HG02588 (cell line): ENCODE data around the gene KDM7A.

Experiments used
- ATAC-seq: cut with Tn5 transposase; IDR thresholded peaks from one replicate; pipeline ENCODE4 v1.9.1; 2021; ENCODE audit warnings: mild to moderate bottlenecking, moderate library complexity; ENCODE audit not compliant: unreplicated experiment

Gene KDM7A

DNA sequence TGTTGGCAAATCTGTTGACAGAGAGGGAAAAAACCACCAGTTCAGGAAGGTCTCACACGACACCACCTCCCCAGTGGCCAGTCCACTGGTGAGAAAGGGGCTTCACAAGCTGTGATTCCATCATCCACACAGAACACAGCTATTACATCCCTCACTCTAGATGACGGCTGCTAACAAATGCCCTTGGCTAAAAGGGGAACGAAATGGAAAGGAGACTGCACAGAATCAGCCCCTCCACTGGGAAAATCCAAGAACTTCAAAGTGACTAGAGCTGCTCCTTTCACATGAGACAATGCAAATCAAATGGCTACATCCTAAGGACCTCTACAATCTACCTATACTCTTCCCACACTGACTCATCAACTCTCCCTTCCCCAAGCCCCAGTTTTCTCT lies 119.6 kb downstream of the KDM7A start:
- ATAC-seq, result no peak

DNA sequence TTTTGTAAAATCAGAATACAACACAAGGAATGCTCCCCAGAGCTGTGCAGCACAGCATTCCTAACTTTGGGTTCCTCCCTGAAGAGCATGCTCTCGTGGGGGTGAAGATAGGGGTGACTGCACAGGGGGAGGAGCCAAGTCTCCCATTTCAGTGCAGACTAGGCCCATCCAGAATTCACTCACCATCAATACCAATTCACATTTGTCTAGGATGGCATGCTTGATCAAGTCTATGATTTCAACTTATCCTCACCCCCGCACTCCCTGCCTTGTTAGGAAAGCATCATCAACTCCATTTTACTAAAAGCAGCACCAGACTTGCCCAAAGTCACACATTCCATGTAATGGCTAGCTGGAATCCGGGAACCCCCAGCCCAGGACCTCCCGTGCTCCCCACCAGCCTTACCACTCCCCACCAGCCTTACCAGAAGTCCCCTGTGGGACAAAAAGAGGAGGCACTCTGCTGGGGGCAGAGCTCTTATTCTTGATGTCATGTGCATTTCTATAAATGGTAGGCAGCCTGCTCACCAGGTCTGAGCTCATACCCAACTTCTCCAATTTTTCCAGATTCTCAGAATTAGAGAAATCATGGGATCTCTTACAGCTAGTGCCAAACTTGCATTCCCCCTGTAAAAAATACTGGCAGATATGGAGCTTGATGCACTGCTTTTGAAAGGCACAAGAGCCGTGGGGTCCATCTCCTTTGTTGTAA lies 120.2 kb downstream of the KDM7A start:
- no peak for ATAC-seq

DNA sequence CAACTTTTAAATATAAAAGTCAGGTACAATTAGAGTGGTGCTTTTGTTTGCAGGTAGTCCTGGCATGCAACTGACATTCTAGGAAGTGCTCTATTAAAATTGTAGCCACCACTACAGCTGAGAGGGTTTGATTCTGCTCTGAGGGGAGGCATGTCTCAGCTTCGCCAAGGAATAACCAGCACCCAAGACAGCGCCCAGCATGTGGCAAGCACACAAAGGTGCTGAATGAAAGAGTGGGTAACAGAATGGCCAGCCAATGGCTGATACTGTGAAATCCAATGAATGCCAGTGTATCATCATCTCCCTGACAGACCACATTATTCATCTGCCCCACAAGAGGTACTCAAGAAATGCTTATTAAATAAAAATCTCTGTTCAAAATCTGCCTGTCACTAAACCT lies 121.0 kb downstream of the KDM7A start:
- ATAC-seq, result no peak

DNA sequence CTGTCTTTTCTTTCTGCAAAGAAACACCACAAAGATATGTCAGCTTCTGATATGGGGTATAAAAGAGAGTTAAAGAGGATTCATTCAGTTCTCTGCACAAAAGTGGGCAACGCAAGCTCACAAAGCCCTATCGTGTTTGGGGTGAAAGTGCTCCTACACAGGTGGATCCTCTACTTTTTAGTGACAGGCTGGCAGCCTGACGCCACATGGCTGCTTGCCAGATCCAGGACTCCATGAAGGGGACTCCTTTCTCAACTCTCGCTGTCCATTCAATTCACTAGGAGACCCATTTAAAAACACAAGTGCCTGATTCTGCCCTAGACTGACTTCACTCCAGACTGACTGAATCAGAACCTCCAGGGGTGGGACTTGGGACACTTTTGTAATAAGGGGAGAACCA lies 122.0 kb downstream of the KDM7A start:
- ATAC-seq, result no peak

- peak; percentile 81 for ATAC-seq
Measured at GRCh38 chr7:140053812-140054539, 122.8 kb downstream of the KDM7A start.

DNA sequence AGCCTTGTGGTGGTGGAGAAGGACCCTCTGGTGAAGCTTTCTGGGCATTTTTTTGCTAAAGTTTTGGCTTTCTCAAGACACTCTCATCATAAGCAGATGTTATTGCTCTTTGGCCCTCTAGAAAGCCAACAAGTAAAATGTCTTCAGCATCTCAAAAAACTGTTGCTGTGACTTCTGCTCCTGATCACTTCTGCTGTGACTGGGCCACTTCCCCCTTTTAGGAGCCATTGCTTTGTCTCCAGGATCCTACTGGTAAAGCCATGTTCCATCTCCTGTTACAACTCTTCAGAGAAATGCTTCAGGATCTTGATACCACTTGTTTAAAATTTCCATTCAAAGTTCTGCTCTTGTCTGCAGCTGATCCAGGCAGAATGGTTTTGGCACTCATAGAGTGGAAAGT lies 125.0 kb downstream of the KDM7A start:
- no peak for ATAC-seq

- ATAC-seq, result no peak
Measured at GRCh38 chr7:140050100-140050499, 126.7 kb downstream of the KDM7A start.

DNA sequence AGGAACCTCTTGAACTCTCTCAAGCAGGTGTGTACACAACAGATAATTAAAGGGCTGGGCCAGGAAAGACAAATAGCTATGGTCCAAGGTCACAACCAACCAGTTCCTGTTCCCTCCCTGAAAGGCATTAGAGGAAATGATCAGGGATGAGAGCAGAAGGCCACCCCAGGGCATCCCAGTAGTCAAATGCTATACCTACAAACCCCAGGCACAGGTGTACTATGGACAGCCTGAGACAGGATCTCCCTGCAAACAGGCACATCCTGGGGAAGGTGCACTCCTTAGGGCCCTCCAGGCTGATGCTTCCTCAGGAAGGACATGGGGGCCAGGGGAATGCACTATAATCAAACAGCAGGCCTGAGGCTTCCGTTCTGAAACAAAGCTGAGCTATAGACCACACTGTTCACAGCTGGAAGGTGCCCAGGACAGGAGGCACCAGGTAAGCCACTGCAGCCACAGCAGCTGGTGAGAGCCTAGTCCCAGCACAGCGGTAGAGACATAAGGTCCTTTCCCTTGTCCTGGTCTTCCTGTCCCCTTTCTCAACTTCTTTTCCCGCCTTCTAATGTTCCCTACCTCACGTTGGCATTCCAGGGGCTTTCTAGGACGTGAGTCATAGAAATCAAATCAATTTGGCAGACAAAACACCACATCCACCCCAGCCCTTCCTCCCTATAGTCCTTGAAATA lies 127.3 kb downstream of the KDM7A start:
- ATAC-seq, result no peak

DNA sequence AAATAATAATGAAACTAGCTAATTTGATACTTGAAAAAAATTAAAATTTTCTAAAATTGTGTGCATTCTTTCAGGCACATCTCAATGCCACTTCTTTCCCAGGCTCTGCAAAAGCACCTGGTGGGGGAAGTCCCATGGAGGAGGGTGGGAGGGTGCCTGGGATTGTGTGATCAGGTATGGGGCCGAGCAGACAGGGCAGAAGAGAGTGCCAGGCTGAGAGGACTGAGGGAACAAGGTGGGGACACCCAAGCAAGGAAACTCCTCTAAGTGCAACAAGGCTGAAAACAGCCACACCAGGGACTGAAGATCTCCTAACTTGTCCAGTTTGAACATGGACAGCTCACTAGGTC lies 127.8 kb downstream of the KDM7A start:
- no peak for ATAC-seq

- no peak for ATAC-seq
Measured at GRCh38 chr7:140048138-140048537, 128.6 kb downstream of the KDM7A start.

GRCh38 chr7:140047197-140047596 lies 129.6 kb downstream of the KDM7A start:
- no peak for ATAC-seq

GRCh38 chr7:140045697-140046096 lies 131.1 kb downstream of the KDM7A start:
- ATAC-seq, result no peak

DNA sequence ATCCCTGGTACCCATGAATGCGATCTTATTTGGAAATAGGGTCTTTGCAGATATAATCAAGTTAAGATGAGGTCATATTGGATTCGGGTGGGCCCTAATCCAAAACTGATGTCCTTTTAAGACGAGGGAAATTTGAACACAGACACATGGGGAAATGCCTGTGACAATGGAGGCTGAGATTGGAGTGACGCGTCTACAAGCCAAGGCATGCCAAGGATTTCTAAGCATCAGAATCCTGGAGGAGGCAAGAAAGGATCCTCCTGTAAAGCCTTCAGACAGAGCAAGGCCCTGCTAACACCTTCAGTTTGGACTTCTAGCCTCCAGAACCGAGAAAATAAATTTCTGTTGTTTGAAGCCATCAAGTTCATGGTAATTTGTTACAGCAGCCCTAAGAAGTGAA lies 132.5 kb downstream of the KDM7A start:
- no peak for ATAC-seq

- ATAC-seq, result no peak
Measured at GRCh38 chr7:140042386-140042670, 134.5 kb downstream of the KDM7A start.

- no peak for ATAC-seq
Measured at GRCh38 chr7:140041659-140042385, 135.0 kb downstream of the KDM7A start.

DNA sequence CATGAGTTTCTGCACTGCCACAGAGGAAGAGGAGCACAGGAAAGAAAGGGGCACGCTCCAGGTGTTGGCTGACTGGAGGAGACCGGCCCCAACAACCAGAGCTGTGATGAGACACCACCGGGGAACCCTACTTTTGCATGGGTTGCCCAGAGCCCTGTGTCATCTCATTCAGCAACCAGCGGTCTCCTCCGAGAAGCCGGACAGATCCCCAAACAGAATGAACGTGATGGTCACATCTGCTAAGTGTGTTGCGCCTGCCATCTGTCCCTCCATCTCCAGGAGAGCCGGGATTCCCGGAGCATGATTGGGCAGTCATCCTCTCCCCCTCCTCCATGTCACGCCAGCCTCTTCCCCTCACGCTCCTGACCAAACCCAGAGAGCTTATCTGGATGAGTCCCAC lies 136.9 kb downstream of the KDM7A start:
- no peak for ATAC-seq

- no peak for ATAC-seq
Measured at GRCh38 chr7:140039066-140039465, 137.7 kb downstream of the KDM7A start.

- no peak for ATAC-seq
Measured at GRCh38 chr7:140036224-140036962, 140.4 kb downstream of the KDM7A start.

DNA sequence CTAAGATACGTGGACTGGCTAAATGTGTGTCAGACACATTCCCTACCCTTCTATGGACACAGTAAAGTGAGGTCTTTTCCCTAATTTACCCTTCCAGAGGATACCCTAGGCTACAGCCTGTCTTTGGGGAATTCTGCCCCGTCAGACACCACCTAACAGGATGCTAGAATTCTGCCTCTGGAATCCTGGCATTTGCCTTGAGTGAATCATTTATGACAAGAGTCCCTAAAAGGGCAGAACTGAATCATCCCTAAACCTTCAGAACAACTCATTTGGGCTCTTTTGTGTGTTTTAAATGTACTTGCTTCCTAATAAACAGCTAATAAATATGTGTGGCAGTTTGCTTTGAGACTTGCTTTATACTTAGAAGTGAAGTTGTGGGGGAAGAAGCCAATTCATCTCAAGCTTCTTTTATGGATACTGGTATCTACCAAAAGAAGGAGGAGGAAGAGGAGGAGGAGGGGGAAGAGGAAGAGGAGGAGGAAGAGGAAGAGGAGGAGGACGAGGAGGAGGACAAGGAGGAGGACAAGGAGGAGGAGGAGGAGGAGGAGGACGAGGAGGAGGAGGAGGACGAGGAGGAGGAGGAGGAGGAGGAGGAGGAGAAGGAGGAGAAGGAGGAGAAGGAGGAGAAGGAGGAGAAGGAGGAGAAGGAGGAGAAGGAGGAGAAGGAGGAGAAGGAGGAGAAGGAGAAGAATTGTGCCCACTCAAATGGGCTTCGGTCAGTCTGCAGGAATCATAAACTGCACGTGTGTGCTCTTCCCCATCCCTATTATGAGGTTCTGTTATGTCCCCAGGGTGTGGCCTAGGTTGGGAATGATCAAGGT lies 141.2 kb downstream of the KDM7A start:
- no peak for ATAC-seq
